Neural progenitor cell (in vitro differentiated cells): ENCODE data around the gene PLA2G2C. TPM values are rescaled to one million over a fixed set of nuclear protein-coding genes. Genes with fewer than 3 reads are reported as not detected.

Source experiments
- DNase-seq: peaks from one replicate; pipeline ENCODE4 v3.0.0-alpha.2; 2016; ENCODE audit warnings: low spot score
- H2AFZ ChIP-seq: fragments of 200-600 bp; sonication (generic); replicated peaks from 2 replicates; pipeline ENCODE4 v1.6.1; 2016; ENCODE audit warnings: antibody characterized with exemption
- H3F3A ChIP-seq: fragments of 200-600 bp; sonication (generic); 2 replicates; pipeline ENCODE4 v1.6.1; 2016; ENCODE audit warnings: antibody characterized with exemption, low read depth
- H3K27ac ChIP-seq: fragments of 200-600 bp; sonication (generic); 2 replicates; pipeline ENCODE4 v1.5.1; 2016; ENCODE audit warnings: mild to moderate bottlenecking
- H3K27me3 ChIP-seq: fragments of 200-600 bp; sonication (generic); 2 replicates; pipeline ENCODE4 v1.6.1; 2016; ENCODE audit warnings: mild to moderate bottlenecking, moderate library complexity
- H3K36me3 ChIP-seq: fragments of 200-600 bp; sonication (generic); 2 replicates; pipeline ENCODE4 v1.5.1; 2016
- H3K4me1 ChIP-seq: fragments of 200-600 bp; sonication (generic); 2 replicates; pipeline ENCODE4 v1.6.1; 2016; ENCODE audit warnings: mixed run types
- H3K4me2 ChIP-seq: fragments of 200-600 bp; sonication (generic); 2 replicates; pipeline ENCODE4 v1.6.1; 2016
- H3K4me3 ChIP-seq: fragments of 200-600 bp; sonication (generic); 2 replicates; pipeline ENCODE4 v1.5.1; 2016
- H3K79me2 ChIP-seq: fragments of 200-600 bp; sonication (generic); 2 replicates; pipeline ENCODE4 v1.6.1; 2016; ENCODE audit warnings: low read depth
- H3K9ac ChIP-seq: fragments of 200-600 bp; sonication (generic); 2 replicates; pipeline ENCODE4 v1.6.1; 2016
- H3K9me3 ChIP-seq: fragments of 200-600 bp; sonication (generic); 2 replicates; pipeline ENCODE4 v1.5.1; 2016; ENCODE audit warnings: low read depth
- H4K20me1 ChIP-seq: fragments of 200-600 bp; sonication (generic); 2 replicates; pipeline ENCODE4 v1.6.1; 2016; ENCODE audit warnings: low read depth
- H3K27ac Mint-ChIP-seq: 3 replicates; pipeline ENCODE4 v1.8.0; 2021; ENCODE audit warnings: mixed read lengths
- H3K27me3 Mint-ChIP-seq: 2 replicates; pipeline ENCODE4 v1.8.0; 2022; ENCODE audit warnings: low read depth, mild to moderate bottlenecking, inconsistent platforms, moderate library complexity, mixed read lengths; ENCODE audit not compliant: insufficient read depth
- H3K36me3 Mint-ChIP-seq: 3 replicates; pipeline ENCODE4 v1.8.0; 2021; ENCODE audit warnings: mixed read lengths
- H3K4me1 Mint-ChIP-seq: 3 replicates; pipeline ENCODE4 v1.8.0; 2021; ENCODE audit warnings: mixed read lengths
- H3K4me3 Mint-ChIP-seq: 3 replicates; pipeline ENCODE4 v1.8.0; 2021; ENCODE audit warnings: mild to moderate bottlenecking, moderate library complexity, mixed read lengths
- H3K9me3 Mint-ChIP-seq: 3 replicates; pipeline ENCODE4 v1.8.0; 2020; ENCODE audit warnings: mixed read lengths
- EZH2 ChIP-seq: fragments of 200-600 bp; sonication (generic); IDR thresholded peaks from 2 replicates; pipeline ENCODE4 v1.6.1; 2017; ENCODE audit warnings: antibody characterized with exemption, mild to moderate bottlenecking, moderate library complexity
- EZH2phosphoT487 ChIP-seq: fragments of 200-600 bp; sonication (generic); IDR thresholded peaks from 2 replicates; pipeline ENCODE4 v1.6.1; 2017; ENCODE audit warnings: antibody characterized with exemption
- total RNA-seq: library from RNA; depleted of rRNA; stranded (reverse); fragments of >200 nt; gene quantifications from 2 replicates; pipeline ENCODE4 v1.2.3, GENCODE V29; 2015; ENCODE audit warnings: low replicate concordance
- TF ChIP-seq, protein P1 (sequence below): fragments of 200-600 bp; sonication (generic); IDR thresholded peaks from 2 replicates; pipeline ENCODE4 v1.5.1; 2017; ENCODE audit warnings: antibody characterized with exemption, mild to moderate bottlenecking

Gene PLA2G2C
- total RNA-seq, 1 donor from 2014 or later, result not detected

DNA sequence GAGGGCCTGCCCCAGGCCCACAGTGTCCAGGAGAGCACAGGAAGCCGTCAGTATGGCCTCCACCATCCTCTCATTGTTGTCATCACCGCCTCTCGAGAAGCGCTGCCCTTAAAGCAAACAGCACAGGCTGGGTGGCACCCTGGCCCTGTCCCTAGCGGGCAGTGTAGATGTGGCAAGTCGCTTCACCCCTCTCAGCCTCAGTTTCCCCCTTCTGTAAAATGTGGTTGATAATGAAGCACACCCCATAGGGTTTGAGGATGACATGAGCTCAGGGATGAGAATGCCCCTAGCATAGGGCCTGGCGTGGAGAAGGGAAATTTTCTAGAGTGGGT is 33.8 kb downstream of the PLA2G2C start:
- H3K9ac ChIP-seq, result no peak overlapping the region
- Mint-ChIP-seq H3K36me3 (no peaks in the 10 kb centered on the region), H3K9me3 (no peaks in the 10 kb centered on the region), H3K4me1 (peaks cover 7% of the 10 kb centered on the region), H3K27me3 (peaks cover 3% of the 10 kb centered on the region), H3K4me3 (peak overlapping the region; percentile 64), H3K27ac (peak overlapping the region; percentile 33)
- no peak overlapping the region for H3K4me3 ChIP-seq
- no peak overlapping the region for H3K4me2 ChIP-seq
- H3F3A ChIP-seq, result no peaks in the 10 kb centered on the region
- H3K27me3 ChIP-seq, result no peaks in the 10 kb centered on the region
- no peaks in the 10 kb centered on the region for H4K20me1 ChIP-seq
- no peak overlapping the region for H2AFZ ChIP-seq
- no peak for DNase-seq
- TF ChIP-seq EZH2 (no peak), EZH2phosphoT487 (no peak)
- TF ChIP-seq, protein P1, sequence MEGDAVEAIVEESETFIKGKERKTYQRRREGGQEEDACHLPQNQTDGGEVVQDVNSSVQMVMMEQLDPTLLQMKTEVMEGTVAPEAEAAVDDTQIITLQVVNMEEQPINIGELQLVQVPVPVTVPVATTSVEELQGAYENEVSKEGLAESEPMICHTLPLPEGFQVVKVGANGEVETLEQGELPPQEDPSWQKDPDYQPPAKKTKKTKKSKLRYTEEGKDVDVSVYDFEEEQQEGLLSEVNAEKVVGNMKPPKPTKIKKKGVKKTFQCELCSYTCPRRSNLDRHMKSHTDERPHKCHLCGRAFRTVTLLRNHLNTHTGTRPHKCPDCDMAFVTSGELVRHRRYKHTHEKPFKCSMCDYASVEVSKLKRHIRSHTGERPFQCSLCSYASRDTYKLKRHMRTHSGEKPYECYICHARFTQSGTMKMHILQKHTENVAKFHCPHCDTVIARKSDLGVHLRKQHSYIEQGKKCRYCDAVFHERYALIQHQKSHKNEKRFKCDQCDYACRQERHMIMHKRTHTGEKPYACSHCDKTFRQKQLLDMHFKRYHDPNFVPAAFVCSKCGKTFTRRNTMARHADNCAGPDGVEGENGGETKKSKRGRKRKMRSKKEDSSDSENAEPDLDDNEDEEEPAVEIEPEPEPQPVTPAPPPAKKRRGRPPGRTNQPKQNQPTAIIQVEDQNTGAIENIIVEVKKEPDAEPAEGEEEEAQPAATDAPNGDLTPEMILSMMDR, result no peak
- no peaks in the 10 kb centered on the region for H3K4me1 ChIP-seq
- H3K9me3 ChIP-seq, result no peaks in the 10 kb centered on the region
- H3K27ac ChIP-seq, result no peak overlapping the region
- H3K79me2 ChIP-seq, result no peaks in the 10 kb centered on the region
- H3K36me3 ChIP-seq, result no peaks in the 10 kb centered on the region

DNA sequence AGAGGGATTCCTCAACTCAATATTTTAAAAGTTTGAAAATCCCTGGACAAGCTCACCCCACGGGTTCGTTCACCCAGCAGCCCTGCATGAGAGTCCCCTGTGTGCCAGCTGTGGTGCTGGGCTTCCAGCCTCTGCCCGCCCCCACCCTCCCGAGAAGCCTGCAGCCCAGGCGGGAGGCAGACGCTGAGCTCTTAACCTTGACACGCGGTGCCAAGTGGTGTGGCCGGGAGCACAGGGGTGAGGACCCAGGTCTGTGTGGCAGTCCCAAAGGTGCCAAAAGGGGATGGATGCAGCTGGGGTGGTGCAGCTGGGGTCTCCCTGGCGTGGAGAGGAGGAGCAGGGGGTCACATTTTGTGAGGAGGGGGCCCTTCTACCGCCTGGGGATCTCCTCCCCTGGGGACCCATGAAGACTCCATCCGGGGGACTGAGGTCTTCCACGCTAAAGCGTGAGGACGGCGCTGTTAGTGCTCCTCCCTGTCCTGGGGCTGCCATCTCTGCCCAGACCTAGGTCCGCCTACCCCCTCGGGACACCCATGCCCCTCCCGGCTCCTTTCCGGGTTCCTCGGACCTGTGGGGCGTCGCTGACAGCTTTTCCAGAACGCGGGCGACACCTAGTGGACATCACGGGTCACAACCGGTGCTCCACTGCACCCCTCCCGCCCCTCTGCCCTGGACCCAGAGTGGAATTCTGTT is 34.3 kb downstream of the PLA2G2C start:
- H3K27ac Mint-ChIP-seq, result peak overlapping the region; percentile 33
- H2AFZ ChIP-seq, result peak overlapping the region; percentile 78
- no peaks in the 10 kb centered on the region for H3K79me2 ChIP-seq
- H3K27ac ChIP-seq, result no peak overlapping the region
- no peaks in the 10 kb centered on the region for H4K20me1 ChIP-seq
- no peaks in the 10 kb centered on the region for H3K36me3 Mint-ChIP-seq
- DNase-seq, result peak; percentile 89
- no peaks in the 10 kb centered on the region for H3K9me3 ChIP-seq
- H3K27me3 ChIP-seq, result no peaks in the 10 kb centered on the region
- peaks cover 4% of the 10 kb centered on the region for H3K4me1 ChIP-seq
- no peaks in the 10 kb centered on the region for H3K9me3 Mint-ChIP-seq
- H3K4me3 ChIP-seq, result peak overlapping the region; percentile 33
- TF ChIP-seq, protein P1, result peak; percentile 84
- TF ChIP-seq EZH2, result no peak
- H3K36me3 ChIP-seq, result no peaks in the 10 kb centered on the region
- H3K4me2 ChIP-seq, result peak overlapping the region; percentile 71
- H3K4me1 Mint-ChIP-seq, result peaks cover 7% of the 10 kb centered on the region
- peak overlapping the region; percentile 64 for H3K4me3 Mint-ChIP-seq
- peaks cover 3% of the 10 kb centered on the region for H3K27me3 Mint-ChIP-seq
- no peaks in the 10 kb centered on the region for H3F3A ChIP-seq
- no peak overlapping the region for H3K9ac ChIP-seq

DNA sequence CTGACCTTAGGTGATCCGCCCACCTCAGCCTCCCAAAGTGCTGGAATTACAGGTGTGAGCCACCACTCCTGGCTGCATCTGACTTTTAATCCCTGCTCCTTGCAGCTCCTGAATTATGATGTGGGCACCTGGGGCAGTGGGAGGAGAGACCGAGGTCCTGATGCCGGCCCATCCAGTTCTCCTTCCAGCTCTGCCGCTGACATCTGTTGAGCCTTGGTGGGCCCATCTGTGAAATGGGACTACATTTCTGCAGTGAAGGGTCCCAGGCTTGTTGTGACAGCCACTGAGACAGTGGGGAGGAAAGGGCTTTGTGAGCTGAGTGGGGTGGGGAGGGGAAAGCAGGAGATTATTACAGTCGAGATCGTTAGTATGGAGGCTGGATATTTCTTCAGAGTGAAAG is 35.3 kb downstream of the PLA2G2C start:
- no peak overlapping the region for H3K4me3 ChIP-seq
- no peak overlapping the region for H3K4me2 ChIP-seq
- H3K36me3 Mint-ChIP-seq, result no peaks in the 10 kb centered on the region
- peaks cover 7% of the 10 kb centered on the region for H3K4me1 ChIP-seq
- no peaks in the 10 kb centered on the region for H3K27me3 ChIP-seq
- TF ChIP-seq EZH2 (no peak), EZH2phosphoT487 (no peak)
- TF ChIP-seq, protein P1, result no peak
- no peak overlapping the region for H3K4me3 Mint-ChIP-seq
- no peaks in the 10 kb centered on the region for H3K79me2 ChIP-seq
- no peak for DNase-seq
- no peaks in the 10 kb centered on the region for H3K9me3 Mint-ChIP-seq
- H3K9ac ChIP-seq, result no peak overlapping the region
- H3K9me3 ChIP-seq, result no peaks in the 10 kb centered on the region
- no peak overlapping the region for H2AFZ ChIP-seq
- no peaks in the 10 kb centered on the region for H4K20me1 ChIP-seq
- no peaks in the 10 kb centered on the region for H3K36me3 ChIP-seq
- H3K4me1 Mint-ChIP-seq, result peaks cover 9% of the 10 kb centered on the region
- H3F3A ChIP-seq, result no peaks in the 10 kb centered on the region
- H3K27ac Mint-ChIP-seq, result no peak overlapping the region
- no peak overlapping the region for H3K27ac ChIP-seq
- peaks cover 5% of the 10 kb centered on the region for H3K27me3 Mint-ChIP-seq
